HL-60/S4 treated with retinoic acid at 250 ng/mL for 4 days and 3 days (cell line): Measurements from ENCODE around the gene RNMT.

Experiments used
- in situ Hi-C: fragments of 300-500 bp; cut with MboI; formaldehyde crosslinking; loops from 2 replicates; pipeline ENCODE4 v1.7.0; 2022; ENCODE audit warnings: low sequenced_read_pairs

RNMT gene

GRCh38 chr18:13809531-13810255 lies 83.2 kb downstream of the RNMT start:
- in situ Hi-C loops = no loop called here

- in situ Hi-C loops = no loop called here
These were observed 84.5 kb downstream of the RNMT start for GRCh38 chr18:13810950-13811485.

DNA sequence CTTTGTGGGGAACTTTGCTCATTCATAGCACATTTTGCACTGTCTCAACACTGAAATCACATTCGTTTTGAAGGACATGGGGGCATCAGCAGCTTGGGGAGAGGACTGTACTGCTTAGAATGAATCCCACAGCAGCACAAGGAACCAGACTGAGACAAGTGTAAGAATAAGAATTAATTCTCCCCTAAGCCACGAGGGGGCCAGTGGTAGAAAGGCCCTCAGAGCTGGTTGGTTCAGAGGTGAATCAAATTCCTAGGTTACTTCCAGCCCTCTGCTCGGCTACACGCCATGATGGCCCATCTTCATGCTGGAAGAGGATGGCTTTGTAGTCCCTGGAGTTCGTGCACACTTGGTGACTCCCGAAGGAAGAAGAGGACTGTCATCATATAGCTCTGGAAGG lies 85.5 kb downstream of the RNMT start:
- in situ Hi-C loops = no loop called here

DNA sequence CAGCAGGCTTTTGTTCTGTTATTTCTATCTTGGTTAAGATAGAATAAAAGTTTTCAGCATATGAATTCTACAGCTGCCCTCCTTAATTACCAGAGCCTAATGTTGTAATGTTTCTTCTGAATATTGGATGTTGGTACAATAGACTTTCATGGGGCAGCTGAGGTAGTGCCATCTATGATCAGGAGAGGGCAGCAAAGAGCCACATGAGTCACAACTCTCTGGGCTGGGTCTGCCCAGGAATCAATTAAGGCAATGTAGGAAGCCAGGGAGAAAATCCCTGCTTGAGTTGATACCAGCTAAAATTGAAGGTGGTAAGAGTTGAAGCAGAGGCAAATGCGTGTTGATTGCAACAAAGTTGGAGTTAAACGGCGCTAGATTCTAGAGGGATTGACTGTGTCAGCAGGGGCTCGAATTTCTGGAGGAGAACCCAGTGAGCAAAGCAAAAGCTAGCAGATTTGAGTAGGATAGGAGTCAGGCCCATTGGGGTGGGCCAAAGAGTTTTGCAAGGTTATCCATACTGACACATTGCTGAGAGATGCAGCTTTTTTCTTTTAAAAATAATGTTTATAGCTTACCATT lies 86.9 kb downstream of the RNMT start:
- in situ Hi-C loops = no loop called here
